HK-2 (cell line): ENCODE data around the gene MPHOSPH9.
A peak's percentile ranks its signal among the peaks of the same experiment; 100 is the strongest.

Source experiments
- DNase-seq: peaks from one replicate; pipeline ENCODE4 v3.0.0-alpha.2; 2018; ENCODE audit not compliant: unreplicated experiment

MPHOSPH9 gene

DNA sequence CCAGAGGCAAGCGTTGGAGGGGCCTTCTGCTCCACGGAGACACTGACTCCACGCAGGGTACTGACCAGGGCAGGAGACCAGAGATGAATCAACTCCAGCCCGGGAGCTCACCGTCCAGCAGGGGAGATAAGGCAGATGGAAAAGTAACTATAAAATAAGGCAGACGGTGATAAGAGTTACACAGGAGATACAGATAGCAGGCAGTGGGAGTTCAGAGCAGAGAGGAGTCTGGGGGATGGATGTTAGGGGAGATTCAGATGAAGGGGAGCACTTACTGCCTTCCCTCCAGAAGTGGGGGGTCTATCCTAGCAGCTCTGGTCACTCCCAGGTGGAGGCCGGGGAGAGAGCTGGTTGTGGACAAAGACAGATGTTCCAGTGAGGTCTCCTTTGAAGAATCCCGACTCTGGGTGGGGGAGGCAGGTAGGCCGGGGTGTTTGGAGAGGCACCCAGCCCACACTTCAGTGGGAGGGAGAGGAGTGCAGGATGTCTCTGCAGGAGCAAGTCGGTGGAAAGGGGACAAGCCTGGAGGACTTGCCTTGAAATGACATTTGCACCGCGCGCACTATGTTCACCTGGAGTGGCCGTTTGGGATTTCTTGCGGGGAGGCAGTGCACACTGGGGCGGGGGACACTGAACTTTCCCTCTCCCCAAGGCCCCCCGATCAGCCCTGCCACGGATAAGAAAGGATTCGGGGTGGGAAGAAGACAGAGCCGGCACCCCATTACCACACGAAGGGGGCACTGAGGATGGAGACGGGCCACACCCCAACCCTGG, 83.3 kb downstream of the MPHOSPH9 start:
- DNase-seq = no peak

GRCh38 chr12:123149088-123149487, 83.9 kb downstream of the MPHOSPH9 start:
- no peak for DNase-seq

GRCh38 chr12:123148655-123149054, 84.3 kb downstream of the MPHOSPH9 start:
- no peak for DNase-seq

- DNase-seq = no peak
Measured at GRCh38 chr12:123148223-123148622, 84.7 kb downstream of the MPHOSPH9 start.

DNA sequence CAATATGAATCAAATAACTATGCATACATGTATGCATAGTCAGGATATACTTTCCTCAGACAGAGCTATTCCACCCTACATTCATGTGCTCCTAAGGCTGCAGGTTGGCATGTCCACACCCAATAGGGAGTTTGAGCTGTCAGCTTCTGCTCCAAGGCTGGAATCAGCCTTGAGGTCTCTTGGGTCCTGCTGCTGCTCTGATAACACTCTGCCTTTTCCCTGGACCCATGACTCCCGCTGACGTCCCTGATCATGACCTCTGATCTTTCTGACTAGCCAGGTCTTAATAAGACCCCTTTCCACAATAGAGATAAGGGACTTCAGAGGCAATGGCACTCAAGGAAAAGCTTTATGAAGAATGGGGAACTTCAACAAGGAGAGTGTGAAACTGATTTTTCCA, 87.7 kb downstream of the MPHOSPH9 start:
- DNase-seq = no peak

DNA sequence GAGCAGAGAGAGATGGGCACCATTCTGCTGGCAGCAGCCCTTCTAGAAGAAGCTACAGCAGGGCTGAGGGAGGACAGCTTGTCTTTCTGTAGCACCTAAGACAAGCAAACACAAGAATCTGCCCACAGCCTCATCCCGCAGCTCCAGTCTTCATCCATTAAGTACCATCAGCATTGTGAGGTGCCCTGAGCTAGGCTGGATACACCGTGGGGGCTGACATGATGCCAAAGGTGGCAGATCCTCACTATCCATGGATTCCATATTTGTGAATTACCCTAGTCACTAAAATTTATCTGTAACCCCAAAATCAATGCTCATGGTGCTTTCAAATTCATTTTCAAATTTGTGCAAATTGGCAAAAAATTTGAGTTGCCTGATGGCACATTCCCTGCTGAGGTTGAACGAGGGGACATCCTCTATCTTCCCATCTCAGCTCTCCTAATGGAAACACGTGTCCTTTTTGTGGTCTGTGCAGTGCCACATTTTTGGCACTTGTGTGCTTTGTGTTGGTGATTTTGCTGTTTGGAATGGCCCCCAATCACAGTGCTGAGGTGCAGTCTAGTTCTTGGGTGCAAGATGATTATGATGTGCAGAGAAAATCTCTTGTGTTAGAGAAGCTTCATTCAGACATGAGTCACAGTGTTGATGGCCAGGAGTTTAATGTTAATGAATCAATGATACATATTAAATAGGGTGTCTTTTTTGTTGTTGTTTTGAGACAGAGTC, 89.0 kb downstream of the MPHOSPH9 start:
- no peak for DNase-seq

- no peak for DNase-seq
Measured at GRCh38 chr12:123142921-123143735, 89.8 kb downstream of the MPHOSPH9 start.

- DNase-seq = no peak
Measured at GRCh38 chr12:123142518-123142840, 90.5 kb downstream of the MPHOSPH9 start.

GRCh38 chr12:123141615-123142517, 91.1 kb downstream of the MPHOSPH9 start:
- peak; percentile 57 for DNase-seq

- no peak for DNase-seq
Measured at GRCh38 chr12:123140676-123141614, 92.0 kb downstream of the MPHOSPH9 start.

DNA sequence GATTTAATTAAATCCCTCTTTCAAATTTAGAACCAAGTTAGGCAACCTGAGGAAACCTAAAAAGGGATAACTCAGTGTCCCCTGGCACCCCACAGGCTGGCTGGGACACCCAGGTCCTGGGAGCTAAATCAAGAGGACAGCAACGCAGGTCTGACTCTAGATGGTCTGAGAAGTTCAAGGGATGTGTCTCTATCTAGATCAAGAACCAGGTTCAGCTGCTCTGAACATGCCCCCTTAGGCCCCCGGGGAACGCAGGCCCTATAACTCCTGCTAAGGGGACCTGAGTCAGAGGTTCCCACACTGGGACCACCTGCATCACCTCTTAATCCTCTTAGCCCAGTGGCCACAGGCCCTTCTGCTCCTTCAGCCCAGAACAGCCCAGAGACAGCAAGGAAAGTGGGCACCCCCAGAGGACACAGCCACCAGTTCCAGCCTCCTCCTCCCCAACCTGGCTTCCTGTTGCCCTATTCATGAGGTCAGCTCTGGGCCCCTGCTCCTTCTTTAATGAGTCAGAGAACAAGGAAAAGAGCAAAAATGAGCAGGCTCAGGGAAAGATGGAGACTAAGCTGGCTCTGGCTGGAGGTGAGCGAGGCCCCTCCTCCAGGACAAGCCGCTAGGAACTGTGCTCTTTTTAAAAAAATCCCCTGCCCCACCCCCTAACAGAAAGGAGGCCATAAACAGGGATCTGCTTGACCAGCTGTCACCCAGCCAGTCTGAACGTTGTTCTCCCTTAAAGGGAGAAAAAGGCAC, 92.8 kb downstream of the MPHOSPH9 start:
- peak; percentile 66 for DNase-seq

DNA sequence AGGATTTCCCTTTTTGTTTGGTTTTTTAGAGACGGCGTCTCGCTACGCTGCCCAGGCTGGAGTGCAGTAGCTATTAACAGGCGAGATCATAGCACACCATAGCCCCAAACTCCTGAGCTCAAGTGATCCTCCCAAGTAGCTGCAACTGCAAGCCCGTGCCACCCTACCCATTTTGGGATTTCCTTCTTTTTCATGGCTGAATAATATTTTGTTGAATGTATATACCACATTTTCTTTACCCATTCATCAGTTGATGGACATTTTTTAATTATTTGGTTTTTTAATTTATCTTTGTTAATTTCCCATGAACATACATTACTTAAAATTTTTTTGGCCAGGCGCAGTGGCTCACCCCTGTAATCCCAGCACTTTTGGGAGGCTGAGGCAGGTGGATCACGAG, 97.3 kb downstream of the MPHOSPH9 start:
- DNase-seq = no peak

GRCh38 chr12:123134826-123135225, 98.1 kb downstream of the MPHOSPH9 start:
- no peak for DNase-seq

DNA sequence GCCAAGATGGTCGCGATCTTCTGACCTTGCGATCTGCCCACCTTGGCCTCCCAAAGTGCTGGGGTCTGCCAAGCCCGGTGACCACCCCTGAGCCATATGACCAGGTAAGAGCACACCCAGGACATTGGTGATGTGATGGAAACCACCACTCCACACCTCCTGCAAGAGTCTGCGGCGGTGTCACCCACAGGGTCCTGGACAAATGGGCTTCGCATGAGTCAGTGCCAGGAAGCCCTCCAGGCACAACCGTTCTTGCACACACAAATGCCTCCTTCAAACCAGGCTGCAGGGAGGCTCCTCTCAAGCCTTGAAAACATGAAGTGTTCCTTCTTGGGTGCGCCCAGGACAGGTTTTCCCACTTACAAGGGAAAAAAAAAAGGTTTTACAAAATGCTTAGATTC, 98.7 kb downstream of the MPHOSPH9 start:
- DNase-seq = no peak

- no peak for DNase-seq
Measured at GRCh38 chr12:123133701-123134100, 99.2 kb downstream of the MPHOSPH9 start.

DNA sequence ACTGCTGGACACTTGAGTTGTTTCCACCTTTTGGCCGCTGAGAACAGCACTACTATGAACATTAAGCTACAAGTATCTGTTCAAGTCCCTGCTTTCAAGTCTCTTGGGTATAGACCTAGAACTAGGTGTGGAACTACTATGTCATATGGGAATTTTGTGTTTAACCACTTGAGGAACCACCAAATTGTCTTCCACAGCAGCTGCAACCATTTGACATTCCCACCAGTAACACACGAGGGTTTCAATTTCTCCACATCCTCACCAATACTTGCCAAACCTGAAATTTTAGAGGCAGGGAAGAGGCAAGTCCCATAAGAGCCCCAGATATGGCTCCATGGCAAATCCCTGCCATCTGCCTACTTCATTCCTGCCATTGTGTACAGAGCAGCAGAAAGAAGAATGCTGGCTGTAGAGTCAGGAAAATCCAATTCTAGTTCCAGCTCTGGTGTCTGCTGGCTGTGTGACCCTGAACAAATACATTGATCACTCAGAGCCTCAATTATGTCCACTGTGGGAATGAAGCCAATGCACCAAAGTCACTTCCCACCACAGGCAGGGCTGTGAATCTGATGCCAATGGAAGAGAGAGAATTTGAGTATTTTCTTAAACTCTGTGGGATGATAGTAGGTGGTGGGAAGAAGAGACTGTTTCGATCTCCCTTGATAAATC, 99.9 kb downstream of the MPHOSPH9 start:
- DNase-seq = no peak

DNA sequence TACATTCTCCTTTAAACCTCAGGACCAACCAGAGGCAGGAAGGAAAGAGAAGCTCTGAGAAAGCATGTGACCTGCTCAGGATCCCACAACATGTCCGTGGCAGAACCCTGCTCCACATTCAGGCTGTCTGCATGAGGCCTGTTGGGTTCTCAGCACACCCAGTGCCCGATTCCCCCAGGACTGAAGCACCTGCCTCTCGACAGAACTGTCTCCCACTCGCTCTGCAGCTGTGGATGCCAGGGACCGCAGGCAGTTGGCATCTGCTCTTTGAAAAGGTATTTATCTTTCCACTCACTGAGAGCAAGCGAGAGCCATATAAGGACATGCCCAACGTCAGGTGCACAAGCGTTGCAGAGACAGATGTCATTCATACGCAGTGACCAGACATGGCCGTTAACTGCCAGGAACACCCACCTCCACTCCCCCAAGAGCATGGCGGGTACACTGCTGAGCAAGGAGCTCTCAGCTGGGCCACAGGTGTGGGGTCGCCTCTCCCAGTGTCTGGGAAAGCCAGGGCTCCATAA, 101.0 kb downstream of the MPHOSPH9 start:
- DNase-seq = no peak

GRCh38 chr12:123131291-123131832, 101.6 kb downstream of the MPHOSPH9 start:
- DNase-seq = no peak

GRCh38 chr12:123129621-123130020, 103.3 kb downstream of the MPHOSPH9 start:
- DNase-seq = no peak
